NT2/D1 (cell line): ENCODE measurements around the gene ARPC4.

Source experiments
- SUZ12 ChIP-seq: IDR thresholded peaks from 2 replicates; pipeline ENCODE4 v1.6.1; 2011; ENCODE audit not compliant: insufficient read length, insufficient read depth; ENCODE audit errors: extremely low read depth
- YY1 ChIP-seq: IDR thresholded peaks from 2 replicates; pipeline ENCODE4 v1.6.1; 2011; ENCODE audit not compliant: insufficient read length, insufficient read depth

DNA sequence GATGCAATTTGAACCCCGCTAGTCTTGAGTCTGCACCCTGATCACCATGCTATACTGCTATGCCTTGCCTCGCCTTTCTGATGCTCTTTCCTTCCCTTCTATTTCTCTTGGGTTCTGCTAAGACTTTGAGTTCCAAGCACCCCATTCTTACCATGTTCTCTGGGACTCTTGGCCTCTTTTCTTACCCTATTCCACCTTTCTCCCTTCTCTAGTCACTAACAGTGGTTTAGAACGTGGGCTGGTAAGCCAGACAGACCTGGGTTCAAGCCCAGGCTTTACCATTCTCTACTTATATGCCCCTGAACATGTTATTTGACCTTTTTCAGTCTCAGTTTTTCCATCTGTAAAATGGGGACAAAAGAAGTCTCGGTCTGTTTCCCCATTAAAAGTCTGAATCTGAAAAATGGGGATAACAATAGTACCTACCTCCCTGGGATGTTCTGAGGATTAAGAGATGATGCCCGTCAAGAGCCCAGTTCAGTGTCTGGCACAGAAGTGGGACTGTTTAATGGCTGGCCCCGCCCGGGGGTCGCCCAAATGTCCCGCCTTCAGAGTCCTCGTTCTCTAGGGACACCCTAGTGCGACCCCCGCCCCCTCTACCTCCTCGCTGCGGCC, 985 bp upstream of the ARPC4 start:
- TF ChIP-seq YY1 (no peak), SUZ12 (no peak)
